Subcutaneous adipose tissue (tissue), 4 donors: ENCODE measurements around the gene CPSF2. TPM values are rescaled to one million over a fixed set of nuclear protein-coding genes. Genes with fewer than 3 reads are reported as not detected.

Experiments used
- total RNA-seq, 4 donors: library from RNA; depleted of rRNA; stranded (reverse); fragments of >200 nt; gene quantifications; one replicate each; pipeline ENCODE4 v1.1.0, GENCODE V29; 2016
- TF ChIP-seq, protein P1 (sequence below): fragments of 450-650 bp; IDR thresholded peaks from one replicate; pipeline ENCODE4 v1.5.1; 2016; ENCODE audit warnings: low read depth, mild to moderate bottlenecking, control low read depth, antibody characterized with exemption, moderate library complexity

CPSF2 gene
- total RNA-seq, 4 donors from 2014 or later, result 19.6 to 32.5 (median 20.9) TPM

DNA sequence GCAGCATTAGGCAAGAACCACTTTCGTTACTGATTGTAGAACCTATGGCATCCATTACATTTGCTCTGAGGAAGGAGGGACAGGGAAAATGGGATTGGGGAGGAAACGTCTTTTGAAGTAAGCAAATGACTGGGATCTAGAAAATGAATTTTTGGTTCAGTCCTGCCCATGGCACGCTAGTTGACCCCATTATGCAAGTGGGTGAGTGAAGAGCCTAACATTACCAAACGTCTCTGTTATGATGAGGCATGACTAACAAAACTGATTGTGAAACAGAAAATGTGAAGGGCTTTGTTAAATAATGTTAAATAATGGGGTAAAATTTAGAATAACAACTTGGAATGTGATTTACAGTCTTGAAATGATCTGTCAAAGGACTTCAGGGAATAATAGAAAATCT, 38.9 kb downstream of the CPSF2 start:
- TF ChIP-seq, protein P1, sequence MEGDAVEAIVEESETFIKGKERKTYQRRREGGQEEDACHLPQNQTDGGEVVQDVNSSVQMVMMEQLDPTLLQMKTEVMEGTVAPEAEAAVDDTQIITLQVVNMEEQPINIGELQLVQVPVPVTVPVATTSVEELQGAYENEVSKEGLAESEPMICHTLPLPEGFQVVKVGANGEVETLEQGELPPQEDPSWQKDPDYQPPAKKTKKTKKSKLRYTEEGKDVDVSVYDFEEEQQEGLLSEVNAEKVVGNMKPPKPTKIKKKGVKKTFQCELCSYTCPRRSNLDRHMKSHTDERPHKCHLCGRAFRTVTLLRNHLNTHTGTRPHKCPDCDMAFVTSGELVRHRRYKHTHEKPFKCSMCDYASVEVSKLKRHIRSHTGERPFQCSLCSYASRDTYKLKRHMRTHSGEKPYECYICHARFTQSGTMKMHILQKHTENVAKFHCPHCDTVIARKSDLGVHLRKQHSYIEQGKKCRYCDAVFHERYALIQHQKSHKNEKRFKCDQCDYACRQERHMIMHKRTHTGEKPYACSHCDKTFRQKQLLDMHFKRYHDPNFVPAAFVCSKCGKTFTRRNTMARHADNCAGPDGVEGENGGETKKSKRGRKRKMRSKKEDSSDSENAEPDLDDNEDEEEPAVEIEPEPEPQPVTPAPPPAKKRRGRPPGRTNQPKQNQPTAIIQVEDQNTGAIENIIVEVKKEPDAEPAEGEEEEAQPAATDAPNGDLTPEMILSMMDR, result no peak

DNA sequence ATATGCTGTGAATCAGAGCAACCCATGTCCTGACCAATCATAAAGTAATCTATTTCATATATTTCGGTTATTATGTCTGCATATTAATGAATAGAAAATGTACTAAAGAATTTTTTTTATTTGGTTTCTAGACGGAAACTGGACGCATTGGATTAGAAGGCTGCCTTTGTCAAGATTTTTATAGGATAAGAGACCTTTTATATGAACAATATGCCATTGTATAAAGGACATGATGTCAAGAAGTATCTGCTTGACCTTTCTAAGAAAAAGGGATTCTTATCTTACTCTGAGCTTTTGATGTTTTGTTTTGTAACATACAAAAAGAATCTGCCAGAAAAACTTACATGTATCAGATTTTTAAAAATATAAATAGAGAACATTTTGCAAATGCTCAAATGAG, 39.8 kb downstream of the CPSF2 start:
- TF ChIP-seq, protein P1, result no peak

DNA sequence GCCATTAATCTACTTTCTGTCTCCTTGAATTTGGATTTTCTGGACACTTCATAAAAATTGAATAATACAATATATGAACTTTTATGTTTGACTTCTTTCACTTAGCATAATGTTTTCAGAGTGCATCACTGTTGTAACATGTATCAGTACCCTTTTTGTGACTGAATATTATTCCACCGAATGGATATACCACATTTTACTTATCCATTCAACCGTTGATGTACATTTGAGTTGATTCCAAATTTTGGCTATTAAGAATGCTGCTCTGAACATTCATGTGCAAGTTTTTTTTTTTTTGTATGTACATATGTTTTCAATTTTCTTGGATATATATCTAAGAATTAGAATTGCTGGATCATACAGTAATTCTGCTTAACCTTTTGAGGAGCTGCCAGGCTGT, 43.2 kb downstream of the CPSF2 start:
- TF ChIP-seq, protein P1, result no peak

DNA sequence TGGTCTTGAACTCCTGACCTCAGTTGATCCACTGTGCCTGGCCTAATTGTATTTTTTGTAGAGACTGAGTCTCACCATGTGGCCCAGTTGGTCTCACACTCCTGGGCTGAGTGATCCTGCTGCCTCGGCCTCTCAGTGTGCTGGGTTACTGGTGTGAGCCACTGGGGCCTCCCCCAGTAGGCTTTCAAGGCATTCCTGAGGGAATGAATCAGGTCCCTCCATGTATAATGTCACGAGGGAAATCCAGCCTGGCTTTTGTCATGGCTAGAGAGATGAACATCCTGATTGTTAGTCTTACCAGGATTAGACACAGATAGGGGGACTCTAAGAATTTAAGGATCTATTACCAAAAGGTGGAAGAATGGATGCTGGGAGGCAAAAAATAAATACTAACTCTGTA, 51.9 kb downstream of the CPSF2 start:
- TF ChIP-seq, protein P1, result no peak

DNA sequence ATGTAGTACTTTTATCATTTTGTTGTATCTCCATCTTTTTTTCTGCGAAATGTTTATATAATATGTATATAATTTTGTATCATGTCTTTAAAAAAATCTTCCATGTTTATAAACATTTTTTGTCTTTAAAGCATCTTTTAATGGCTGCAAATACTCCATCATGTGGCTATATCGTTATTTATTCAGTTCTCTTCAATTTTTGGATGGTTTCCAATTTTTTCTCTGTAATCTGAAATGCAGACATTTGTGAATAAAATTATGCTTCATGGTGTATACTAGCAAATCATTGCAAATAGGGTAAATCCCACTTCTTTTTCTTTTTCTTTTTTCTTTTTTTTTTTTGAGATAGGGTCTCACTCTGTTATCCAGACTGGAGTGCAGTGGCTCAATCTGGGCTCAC, 54.0 kb downstream of the CPSF2 start:
- TF ChIP-seq, protein P1, result no peak

DNA sequence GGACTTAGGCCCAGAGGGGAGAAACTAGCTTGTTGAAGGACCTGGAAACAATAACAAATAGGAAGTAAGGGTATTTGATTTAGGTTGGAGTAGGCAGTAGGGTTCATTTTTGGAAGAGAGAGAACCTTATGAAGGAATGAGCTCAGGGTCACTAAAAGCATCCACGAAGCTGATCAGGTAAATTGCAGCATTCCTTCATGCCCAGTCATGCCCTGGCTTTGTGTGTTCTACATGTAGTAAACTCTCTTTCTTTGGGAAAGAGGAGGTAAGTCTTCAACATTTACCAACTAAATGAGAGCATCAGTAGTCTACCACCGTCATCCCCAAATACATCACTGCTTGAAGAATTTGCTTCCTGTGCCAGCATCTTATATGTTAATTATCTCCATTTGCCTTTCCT, 54.7 kb downstream of the CPSF2 start:
- TF ChIP-seq, protein P1, result no peak

DNA sequence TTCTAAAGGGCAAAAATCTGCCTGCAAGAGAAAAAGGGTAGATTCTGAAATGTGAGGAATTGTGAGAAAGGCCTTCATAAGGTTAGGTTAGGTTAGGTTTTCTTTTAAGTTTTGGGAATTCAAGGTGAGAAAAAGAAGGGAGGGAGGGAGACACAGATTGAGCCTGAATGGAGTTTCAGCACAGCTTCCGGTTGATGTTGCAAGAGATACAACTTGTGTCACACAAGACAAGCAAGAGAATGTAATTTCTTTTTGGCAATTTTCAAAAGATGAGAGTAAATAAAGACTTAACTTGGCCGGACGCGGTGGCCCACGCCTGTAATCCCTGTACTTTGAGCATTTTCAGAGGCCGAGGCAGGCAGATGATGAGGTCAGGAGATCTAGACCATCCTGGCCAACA, 63.8 kb downstream of the CPSF2 start:
- TF ChIP-seq, protein P1, result no peak
